Measurements from ENCODE around the gene ALOXE3. TPM values are rescaled to one million over a fixed set of nuclear protein-coding genes. Genes with fewer than 3 reads are reported as not detected.

Gene ALOXE3
- polyA plus RNA-seq, 2 of the 4 experiments (the other 2 are of a cell fraction) = 0.35 to 0.40 TPM

- no peak for TF ChIP-seq HMGXB4 (CRISPR knock-in tag; IDR thresholded peaks at IDR 0.05; ENCODE audit: borderline replicate concordance)
- TF ChIP-seq TFCP2L1 (CRISPR knock-in tag; IDR thresholded peaks at IDR 0.05) = no peak
- TF ChIP-seq CTCF (IDR thresholded peaks at IDR 0.05) = no peak
- TF ChIP-seq USF2 (IDR thresholded peaks at IDR 0.05) = no peak
- no peak for TF ChIP-seq FOXS1 (CRISPR knock-in tag; IDR thresholded peaks at IDR 0.05)
- no peak for TF ChIP-seq RFX5 (IDR thresholded peaks at IDR 0.05)
- TF ChIP-seq POLR2AphosphoS2 (conservative IDR thresholded peaks at IDR 0.05; ENCODE audit: low read length) = no peak
- no peak for TF ChIP-seq CBX2 (IDR thresholded peaks at IDR 0.05; ENCODE audit: borderline replicate concordance, low read depth)
- TF ChIP-seq HOXA7 (CRISPR knock-in tag; IDR thresholded peaks at IDR 0.05) = no peak
- TF ChIP-seq EHMT2 (IDR thresholded peaks at IDR 0.05; ENCODE audit: low read depth) = no peak
- TF ChIP-seq RAD21 (conservative IDR thresholded peaks at IDR 0.05 in 1 of 2, IDR thresholded peaks at IDR 0.05 in 1 of 2) = no peak
- no peak for TF ChIP-seq ZC3H11A (IDR thresholded peaks at IDR 0.05)
- TF ChIP-seq PBX3 (IDR thresholded peaks at IDR 0.05) = no peak
- TF ChIP-seq REST (IDR thresholded peaks at IDR 0.05) = no peak
- TF ChIP-seq HOXB13 (CRISPR knock-in tag; IDR thresholded peaks at IDR 0.05; ENCODE audit: low read depth) = no peak
- no peak for TF ChIP-seq EHF (CRISPR knock-in tag; IDR thresholded peaks at IDR 0.05)
- CTCF ChIA-PET = interaction anchor here (0.6 to 2.1 kb wide), 13 partner anchors 9 to 648 kb away, joined by 3 to 22 read pairs (median 3); partner anchors contain the start of genes TMEM256 and TRAPPC1
Measured at GRCh38 chr17:8051831-8052230, 66.5 kb downstream of the ALOXE3 start.

GRCh38 chr17:8048736-8049135 is 69.6 kb downstream of the ALOXE3 start:
- Histone ChIP-seq H3K27ac (no peak overlapping the region), H3K4me2 (no peak overlapping the region), H3K4me3 (no peak overlapping the region), H3K9me3 (no peaks in the 10 kb centered on the region), H3K4me1 (no peaks in the 10 kb centered on the region)
- no peak for DNase-seq (ENCODE audit: low read depth in 1 of 2, low spot score in 1 of 2)
- CTCF ChIA-PET = interaction anchor here (0.8 to 11.7 kb wide), 8 partner anchors 10 to 183 kb away, joined by 3 to 229 read pairs (median 4); no protein-coding TSS in a partner anchor
- ATAC-seq = no peak
- TF ChIP-seq PBX3 (IDR thresholded peaks at IDR 0.05) = no peak
- no peak for TF ChIP-seq HES2 (IDR thresholded peaks at IDR 0.05)
- no peak for TF ChIP-seq RCOR1 (IDR thresholded peaks at IDR 0.05; ENCODE audit: low read depth, low read length)
- no peak for TF ChIP-seq ATOH8 (CRISPR knock-in tag; IDR thresholded peaks at IDR 0.05; ENCODE audit: low read depth)
- no peak for TF ChIP-seq CHD4 (IDR thresholded peaks at IDR 0.05; ENCODE audit: borderline replicate concordance)
- TF ChIP-seq ZFP36 (IDR thresholded peaks at IDR 0.05; ENCODE audit: borderline replicate concordance, partially characterized antibody) = no peak
- TF ChIP-seq NFE2L2 (conservative IDR thresholded peaks at IDR 0.05; ENCODE audit: low read length) = no peak
- no peak for TF ChIP-seq RARB (CRISPR knock-in tag; IDR thresholded peaks at IDR 0.05)
- no peak for TF ChIP-seq MAX (IDR thresholded peaks at IDR 0.05)
- TF ChIP-seq FOSB (CRISPR knock-in tag; IDR thresholded peaks at IDR 0.05) = no peak
- no peak for FAIRE-seq
- POLR2A ChIA-PET = no interaction called here
- WGBS (ENCODE audit: missing lambda C conversion rate) = 79% methylated on average over 8 of the region's 8 CpGs

More at GRCh38 chr17:8051831-8052230, 66.5 kb downstream of the ALOXE3 start:
- POLR2A ChIA-PET = interaction anchor here (0.6 kb wide), 1 partner anchor 734 kb away, joined by 4 read pairs; no protein-coding TSS in a partner anchor
- Histone ChIP-seq H3K4me2 (no peak overlapping the region), H3K9me3 (no peaks in the 10 kb centered on the region), H3K27ac (no peak overlapping the region), H3K4me1 (no peaks in the 10 kb centered on the region), H3K4me3 (no peak overlapping the region)
- WGBS (ENCODE audit: missing lambda C conversion rate) = 63% methylated on average over 7 of the region's 7 CpGs
- no peak for ATAC-seq
- FAIRE-seq = no peak
- no peak for DNase-seq (ENCODE audit: low read depth in 1 of 2, low spot score in 1 of 2)

All from A549 (cell line).